Measurements from ENCODE around the gene MRPS18C.
"Not testable (repeated sequence)": the region's sequence is repeated elsewhere in the genome, so short reads cannot be mapped to it uniquely, and the experiment has no call there.

Gene MRPS18C

DNA sequence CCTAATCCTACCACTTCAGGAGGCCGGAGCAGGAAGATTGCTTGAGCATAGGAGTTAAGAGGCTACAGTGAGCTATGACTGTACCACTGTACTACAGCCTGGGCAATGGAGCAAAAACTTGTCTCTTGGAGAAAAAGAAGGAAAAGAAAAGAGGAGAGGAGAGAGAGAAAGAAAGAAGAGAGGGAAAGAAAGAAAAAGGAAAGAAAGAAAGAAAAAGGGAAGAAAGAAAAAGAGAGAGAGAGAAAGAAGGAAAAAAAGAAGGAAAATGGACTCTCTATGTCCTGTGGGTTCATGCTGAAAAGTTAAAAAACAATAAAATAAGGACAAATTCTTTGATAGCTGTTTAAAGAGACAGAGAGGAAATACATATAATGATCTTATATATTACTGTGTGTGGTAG is 42.3 kb downstream of the MRPS18C start:
- DNase-seq: no peak

DNA sequence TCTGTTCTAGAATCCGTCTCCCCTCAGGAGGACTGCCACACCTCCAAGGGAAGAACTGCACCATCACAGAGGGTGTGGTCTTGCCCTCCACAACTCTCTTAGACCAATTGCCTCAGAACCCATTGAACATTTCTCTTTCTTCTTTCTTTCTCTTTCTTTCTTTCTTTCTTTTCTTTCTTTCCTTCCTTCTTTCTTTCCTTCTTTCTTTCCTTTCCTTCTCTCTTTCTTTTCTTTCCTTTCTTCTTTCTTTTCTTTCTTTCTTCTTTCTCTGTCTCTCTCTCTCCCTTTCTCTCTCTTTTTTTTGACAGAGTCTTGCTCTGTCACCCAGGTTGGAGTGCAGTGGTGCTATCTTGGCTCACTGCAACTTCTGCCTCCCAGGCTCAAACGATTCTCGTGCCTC is 45.8 kb downstream of the MRPS18C start:
- DNase-seq: not testable (repeated sequence)

DNA sequence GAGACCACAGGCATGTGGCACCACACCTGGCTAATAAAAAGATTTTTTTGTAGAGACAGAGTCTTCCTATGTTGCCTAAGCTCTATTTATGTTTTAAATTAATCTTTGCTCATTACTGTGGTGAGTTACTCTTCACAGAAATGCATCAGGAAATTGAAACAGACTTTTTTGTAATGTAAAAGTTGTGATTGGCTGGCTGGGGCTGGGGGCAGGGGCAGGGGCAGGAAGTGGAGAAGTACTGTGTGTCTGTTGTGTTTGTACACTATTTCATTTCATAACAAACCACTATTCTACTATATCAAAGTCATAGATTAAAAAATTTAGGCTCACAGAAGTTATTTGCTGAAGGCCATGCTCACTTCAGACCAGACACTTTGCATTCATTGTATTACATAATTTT is 48.1 kb downstream of the MRPS18C start:
- DNase-seq: no peak

DNA sequence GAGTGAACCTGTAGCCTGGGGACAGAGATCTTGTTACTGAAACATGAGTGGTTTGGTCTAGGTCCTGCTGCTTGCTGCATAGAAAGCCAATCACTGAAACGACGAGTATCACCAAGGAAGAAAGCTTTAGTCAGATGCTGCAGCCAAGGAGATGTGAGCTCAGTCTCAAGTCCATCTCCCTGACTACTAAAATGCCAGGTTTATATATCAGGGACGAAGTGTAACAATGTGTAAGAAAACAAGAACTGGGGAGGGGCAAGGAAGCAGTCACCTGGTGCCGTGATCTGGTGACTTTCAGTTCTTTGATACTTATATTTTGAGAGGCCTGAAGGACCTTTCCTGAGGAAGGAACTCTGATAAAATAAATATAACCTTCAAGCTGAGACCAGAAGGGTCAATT is 48.6 kb downstream of the MRPS18C start:
- DNase-seq: no peak

DNA sequence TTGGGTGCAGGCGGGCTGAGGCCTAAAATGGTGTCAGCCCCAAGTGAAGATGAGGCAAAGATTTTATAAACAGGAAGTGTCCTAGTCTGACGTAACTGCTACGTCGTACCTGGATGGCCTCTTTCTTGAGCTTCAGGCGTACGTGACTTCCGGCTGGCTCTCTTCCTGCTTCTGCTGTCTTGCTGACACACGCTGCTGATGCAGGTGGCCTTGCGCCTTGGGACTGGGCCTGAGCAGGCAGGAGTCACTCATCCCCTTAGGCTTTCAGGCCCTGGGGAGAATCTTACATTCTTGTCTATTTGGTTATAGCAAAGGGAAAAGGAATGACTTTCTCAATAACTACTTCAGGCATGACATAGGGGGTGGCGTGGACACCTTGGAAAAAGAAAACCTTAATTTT is 49.1 kb downstream of the MRPS18C start:
- no peak for DNase-seq

DNA sequence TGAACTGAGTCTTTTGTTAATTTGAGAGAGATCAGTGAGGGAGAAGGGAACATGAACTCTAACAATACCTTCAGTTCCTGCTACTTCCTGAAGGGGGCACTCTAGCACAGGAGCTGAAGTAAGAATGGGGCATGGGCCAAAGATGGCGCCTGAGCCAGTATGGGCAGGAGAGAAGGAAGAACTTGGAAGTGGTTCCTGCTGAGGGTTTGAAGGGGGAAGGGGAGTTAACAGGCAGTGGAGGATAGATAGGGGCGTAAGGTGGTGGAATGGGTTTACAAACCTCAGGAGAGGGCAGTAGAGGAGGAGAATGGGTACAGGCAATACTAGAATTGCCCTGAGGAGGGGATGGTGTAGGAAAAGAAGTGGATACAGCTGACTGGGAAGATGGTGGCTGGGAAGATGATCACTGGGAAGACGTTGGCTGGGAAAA is 53.3 kb downstream of the MRPS18C start:
- peak; percentile 47 for DNase-seq

DNA sequence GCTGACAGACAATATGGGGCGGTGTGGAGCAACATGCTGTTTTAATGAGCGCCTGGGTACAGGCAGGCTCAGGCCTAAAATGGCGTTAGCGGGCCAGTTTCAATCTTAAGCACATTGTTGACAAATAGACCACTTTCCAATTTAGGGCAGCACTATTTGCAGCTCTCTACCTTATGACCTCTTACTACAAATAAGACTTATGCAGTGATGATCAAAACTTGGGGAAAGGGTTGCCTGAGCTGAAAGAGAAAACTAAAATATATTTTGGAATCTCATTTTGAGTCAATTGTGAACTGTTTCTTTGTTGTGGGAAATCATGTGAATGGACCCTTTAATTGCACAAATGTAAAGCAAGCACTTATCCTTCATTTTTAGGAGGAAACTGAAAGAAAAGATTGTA is 54.6 kb downstream of the MRPS18C start:
- no peak for DNase-seq
